Suppressor macrophage treated with lipopolysaccharide for 4 hours (primary cell): ENCODE results near the gene ZNF689.
A peak's percentile ranks its signal among the peaks of the same experiment; 100 is the strongest.
"Not testable (repeated sequence)": the region's sequence is repeated elsewhere in the genome, so short reads cannot be mapped to it uniquely, and the experiment has no call there.

ENCODE experiments used
- DNase-seq: peaks from one replicate; pipeline ENCODE4 v3.0.0-alpha.2; 2020

Gene ZNF689

GRCh38 chr16:30590869-30591268 is 19.3 kb downstream of the ZNF689 start:
- DNase-seq: not testable (repeated sequence)

GRCh38 chr16:30589582-30589981 is 20.6 kb downstream of the ZNF689 start:
- DNase-seq: not testable (repeated sequence)

GRCh38 chr16:30588651-30589050 is 21.5 kb downstream of the ZNF689 start:
- no peak for DNase-seq

- DNase-seq: peak; percentile 97
These were observed 24.6 kb downstream of the ZNF689 start, which contains the start of gene ZNF785 for GRCh38 chr16:30585400-30586191. TSS of gene ZNF785 (minus strand) at chr16:30585697. CDS start at chr16:30585611, 86 bp downstream.

GRCh38 chr16:30585022-30585399 is 25.2 kb downstream of the ZNF689 start:
- peak; percentile 53 for DNase-seq

- DNase-seq: no peak
These were observed 27.4 kb downstream of the ZNF689 start for GRCh38 chr16:30582611-30583340.

- no peak for DNase-seq
These were observed 28.7 kb downstream of the ZNF689 start for GRCh38 chr16:30581457-30581856.

- no peak for DNase-seq
These were observed 35.5 kb downstream of the ZNF689 start for GRCh38 chr16:30574678-30575077.

- peak; percentile 95 for DNase-seq
These were observed 38.5 kb downstream of the ZNF689 start, which contains the start of gene ZNF688 for GRCh38 chr16:30571445-30572322. TSS of gene ZNF688 (minus strand) at chr16:30571714. CDS start at chr16:30571629, 85 bp downstream.

- DNase-seq: no peak
These were observed 39.3 kb downstream of the ZNF689 start for GRCh38 chr16:30570636-30571444.

- DNase-seq: peak; percentile 21
These were observed 40.2 kb downstream of the ZNF689 start for GRCh38 chr16:30569746-30570635.

GRCh38 chr16:30569281-30569680 is 40.9 kb downstream of the ZNF689 start:
- DNase-seq: no peak

GRCh38 chr16:30567991-30568638 is 42.1 kb downstream of the ZNF689 start:
- DNase-seq: peak; percentile 95

GRCh38 chr16:30567160-30567990 is 42.8 kb downstream of the ZNF689 start:
- DNase-seq: peak; percentile 66

- DNase-seq: no peak
These were observed 43.7 kb downstream of the ZNF689 start for GRCh38 chr16:30566531-30566930.

- no peak for DNase-seq
These were observed 44.2 kb downstream of the ZNF689 start for GRCh38 chr16:30565984-30566383.

GRCh38 chr16:30565526-30565925 is 44.7 kb downstream of the ZNF689 start:
- DNase-seq: no peak

GRCh38 chr16:30562021-30562420 is 48.2 kb downstream of the ZNF689 start:
- no peak for DNase-seq

- DNase-seq: peak; percentile 33
These were observed 48.9 kb downstream of the ZNF689 start for GRCh38 chr16:30561089-30561816.
